Skeletal muscle satellite cell (primary cell): ENCODE measurements around the gene ADCY7.

Experiments used
- H3K27me3 ChIP-seq: 2 replicates; pipeline ENCODE4 v1.7.0; 2013; ENCODE audit warnings: low read length; ENCODE audit not compliant: control insufficient read depth, insufficient read depth
- H3K36me3 ChIP-seq: 2 replicates; pipeline ENCODE4 v1.7.0; 2013; ENCODE audit warnings: mild to moderate bottlenecking, control low read depth, low read length; ENCODE audit not compliant: insufficient read depth
- H3K4me1 ChIP-seq: 2 replicates; pipeline ENCODE4 v1.7.0; 2013; ENCODE audit warnings: low read length; ENCODE audit not compliant: control insufficient read depth, insufficient read depth
- H3K4me2 ChIP-seq: 2 replicates; pipeline ENCODE4 v1.7.0; 2013; ENCODE audit warnings: mild to moderate bottlenecking, low read length
- H3K4me3 ChIP-seq: 2 replicates; pipeline ENCODE4 v1.7.0; 2013; ENCODE audit warnings: low read length
- H3K9ac ChIP-seq: 2 replicates; pipeline ENCODE4 v1.7.0; 2013; ENCODE audit warnings: mild to moderate bottlenecking, low read depth, low read length, moderate library complexity
- H3K9me3 ChIP-seq: replicated peaks from 2 replicates; pipeline ENCODE4 v1.7.0; 2013; ENCODE audit warnings: mild to moderate bottlenecking, control low read depth, low read length

ADCY7 gene

GRCh38 chr16:50261707-50262235 lies 4.6 kb upstream of the ADCY7 start:
- Histone ChIP-seq H3K9ac (peak overlapping the region; percentile 34), H3K36me3 (no peaks in the 10 kb centered on the region), H3K4me1 (peaks cover 78% of the 10 kb centered on the region), H3K9me3 (no peaks in the 10 kb centered on the region), H3K27me3 (no peaks in the 10 kb centered on the region), H3K4me2 (no peak overlapping the region), H3K4me3 (no peak overlapping the region)

DNA sequence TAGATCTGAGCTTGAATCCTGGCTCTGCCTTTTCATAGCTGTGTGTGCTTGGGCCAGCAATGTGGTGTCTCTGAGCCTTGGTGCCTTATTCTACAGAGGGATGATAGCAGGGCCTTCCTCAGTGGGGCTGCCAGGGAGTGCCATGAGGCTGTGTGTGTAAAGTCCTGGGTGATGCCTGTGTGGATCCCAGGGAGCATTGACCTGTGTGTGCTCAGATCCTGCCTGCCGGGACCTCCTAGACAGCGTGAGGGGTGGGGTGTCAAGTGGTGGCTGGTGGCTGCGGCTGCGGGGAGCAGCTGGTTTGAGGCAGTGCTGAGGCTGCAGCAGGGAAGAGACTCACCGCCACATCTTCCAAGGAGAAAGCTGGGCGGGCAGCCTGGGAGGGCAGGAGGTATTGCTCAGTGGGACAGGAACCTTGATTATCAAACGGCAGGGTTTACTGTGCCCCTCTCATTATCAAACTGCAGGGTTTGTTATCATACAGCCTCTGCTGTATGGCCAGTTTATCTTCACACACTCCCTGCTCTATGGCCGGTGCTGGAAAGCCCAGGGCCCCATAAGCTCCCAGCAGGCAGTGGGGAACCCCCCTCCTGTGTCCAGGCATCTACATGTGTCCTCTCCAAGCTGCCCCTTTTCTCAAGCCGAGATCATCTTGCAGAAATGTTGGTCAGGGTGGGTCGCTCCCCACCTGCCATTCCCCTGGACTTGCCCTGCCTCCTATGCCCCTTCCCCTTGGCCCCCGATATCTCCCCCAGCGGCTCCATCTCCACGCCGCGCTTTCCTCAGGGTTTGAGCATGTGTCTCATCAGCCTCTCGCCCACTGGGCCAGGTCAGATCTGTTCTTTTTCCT lies 3.1 kb upstream of the ADCY7 start:
- Histone ChIP-seq H3K27me3 (no peaks in the 10 kb centered on the region), H3K4me3 (no peak overlapping the region), H3K36me3 (no peaks in the 10 kb centered on the region), H3K9ac (peak overlapping the region; percentile 8), H3K9me3 (no peaks in the 10 kb centered on the region), H3K4me2 (no peak overlapping the region), H3K4me1 (peaks cover 90% of the 10 kb centered on the region)

- Histone ChIP-seq H3K9ac (no peak overlapping the region), H3K4me2 (no peak overlapping the region), H3K9me3 (no peaks in the 10 kb centered on the region), H3K4me3 (no peak overlapping the region), H3K4me1 (peaks cover 84% of the 10 kb centered on the region), H3K36me3 (no peaks in the 10 kb centered on the region), H3K27me3 (no peaks in the 10 kb centered on the region)
These were observed 2.1 kb upstream of the ADCY7 start for GRCh38 chr16:50263940-50264929.

DNA sequence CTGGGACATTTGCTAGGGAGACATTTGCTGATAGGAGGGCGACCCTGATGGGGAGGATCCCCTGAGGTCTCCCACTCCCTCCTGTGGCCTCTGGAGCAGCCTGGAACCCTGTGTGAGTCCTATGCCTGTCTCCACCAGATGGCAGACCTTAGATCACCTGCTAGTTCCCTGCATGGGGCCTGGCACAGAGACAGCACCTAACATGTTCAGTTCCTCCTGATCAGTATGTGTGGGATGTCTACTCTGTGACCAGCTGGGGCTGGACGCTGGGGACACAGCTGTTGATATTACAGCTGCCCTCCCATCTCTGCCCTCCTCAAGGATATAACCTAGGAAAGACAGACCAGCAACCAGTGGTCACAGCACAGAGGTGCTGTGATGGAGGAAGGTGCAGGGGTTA lies 1.1 kb upstream of the ADCY7 start:
- Histone ChIP-seq H3K4me3 (no peak overlapping the region), H3K4me2 (no peak overlapping the region), H3K9me3 (no peaks in the 10 kb centered on the region), H3K9ac (peak overlapping the region; percentile 88), H3K36me3 (peaks cover 2% of the 10 kb centered on the region), H3K27me3 (no peaks in the 10 kb centered on the region), H3K4me1 (peaks cover 74% of the 10 kb centered on the region)

DNA sequence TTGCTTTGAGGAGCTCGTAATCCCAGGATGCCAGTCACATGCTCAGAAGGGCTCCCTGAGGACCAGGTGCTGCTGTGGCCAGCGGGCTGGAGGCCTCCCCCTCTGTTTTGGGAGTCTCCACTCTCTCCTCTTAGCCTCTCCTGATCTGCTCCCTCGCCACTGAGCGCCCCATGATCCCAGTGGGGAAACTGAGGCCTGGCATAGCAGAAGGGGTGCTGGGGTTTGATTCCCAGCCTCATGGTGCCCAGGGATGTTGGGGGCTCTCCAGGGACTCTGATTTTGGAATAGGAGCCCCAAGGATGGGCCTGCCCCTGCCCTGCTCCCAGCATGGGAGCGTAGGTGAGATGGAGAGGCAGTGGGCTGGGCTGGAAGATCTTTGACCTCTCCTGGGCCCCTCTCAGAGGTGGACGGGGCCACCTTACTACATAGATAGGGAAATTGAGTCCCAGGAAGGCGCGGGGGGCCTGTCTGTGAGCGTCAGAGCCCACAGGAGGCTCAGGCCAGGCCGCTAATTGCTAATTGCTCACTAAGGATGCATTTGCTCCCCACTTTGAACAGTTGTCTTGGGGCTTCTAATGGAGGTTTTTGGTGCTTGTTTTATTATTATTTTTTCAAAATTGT lies 525 bp upstream of the ADCY7 start:
- H3K27me3 ChIP-seq, result no peaks in the 10 kb centered on the region
- no peaks in the 10 kb centered on the region for H3K9me3 ChIP-seq
- peaks cover 74% of the 10 kb centered on the region for H3K4me1 ChIP-seq
- peak overlapping the region; percentile 73 for H3K4me3 ChIP-seq
- H3K4me2 ChIP-seq, result peak overlapping the region; percentile 92
- peaks cover 8% of the 10 kb centered on the region for H3K36me3 ChIP-seq
- H3K9ac ChIP-seq, result peak overlapping the region; percentile 88

- Histone ChIP-seq H3K9ac (peak overlapping the region; percentile 88), H3K4me1 (peaks cover 68% of the 10 kb centered on the region), H3K4me3 (peak overlapping the region; percentile 73)
These were observed 840 bp downstream of the ADCY7 start for GRCh38 chr16:50267151-50267631.

DNA sequence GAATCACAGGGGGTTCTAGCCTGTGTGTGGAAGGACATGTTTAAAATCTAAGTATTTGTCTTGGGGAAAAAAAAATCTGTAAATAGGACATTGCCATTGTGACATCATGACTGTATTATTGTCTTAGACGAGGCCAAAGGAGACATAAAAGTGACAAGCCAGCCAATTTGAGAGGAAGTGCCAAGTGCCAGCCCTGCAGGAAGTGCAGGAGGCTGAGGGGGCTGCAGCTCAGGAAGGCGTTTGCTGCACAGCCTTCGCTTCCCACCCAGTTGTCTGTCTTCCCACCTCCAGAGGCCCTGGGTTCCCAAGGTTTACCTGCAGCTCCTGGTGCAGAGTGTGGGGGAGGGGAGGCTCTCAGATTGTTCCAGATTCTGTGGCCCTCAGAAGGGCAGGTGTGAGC lies 1.3 kb downstream of the ADCY7 start:
- H3K9me3 ChIP-seq, result no peaks in the 10 kb centered on the region
- no peaks in the 10 kb centered on the region for H3K27me3 ChIP-seq
- H3K4me1 ChIP-seq, result peaks cover 71% of the 10 kb centered on the region
- peak overlapping the region; percentile 92 for H3K4me2 ChIP-seq
- H3K9ac ChIP-seq, result peak overlapping the region; percentile 88
- H3K36me3 ChIP-seq, result peaks cover 23% of the 10 kb centered on the region
- peak overlapping the region; percentile 73 for H3K4me3 ChIP-seq

More at GRCh38 chr16:50267151-50267631, 840 bp downstream of the ADCY7 start:
- no peaks in the 10 kb centered on the region for H3K27me3 ChIP-seq
- H3K36me3 ChIP-seq, result peaks cover 21% of the 10 kb centered on the region
- H3K4me2 ChIP-seq, result peak overlapping the region; percentile 92
- no peaks in the 10 kb centered on the region for H3K9me3 ChIP-seq

GRCh38 chr16:50268352-50268751 lies 2.0 kb downstream of the ADCY7 start:
- H3K27me3 ChIP-seq, result no peaks in the 10 kb centered on the region
- no peaks in the 10 kb centered on the region for H3K9me3 ChIP-seq
- H3K4me3 ChIP-seq, result no peak overlapping the region
- peak overlapping the region; percentile 92 for H3K4me2 ChIP-seq
- H3K9ac ChIP-seq, result no peak overlapping the region
- H3K36me3 ChIP-seq, result peaks cover 23% of the 10 kb centered on the region
- peaks cover 64% of the 10 kb centered on the region for H3K4me1 ChIP-seq

DNA sequence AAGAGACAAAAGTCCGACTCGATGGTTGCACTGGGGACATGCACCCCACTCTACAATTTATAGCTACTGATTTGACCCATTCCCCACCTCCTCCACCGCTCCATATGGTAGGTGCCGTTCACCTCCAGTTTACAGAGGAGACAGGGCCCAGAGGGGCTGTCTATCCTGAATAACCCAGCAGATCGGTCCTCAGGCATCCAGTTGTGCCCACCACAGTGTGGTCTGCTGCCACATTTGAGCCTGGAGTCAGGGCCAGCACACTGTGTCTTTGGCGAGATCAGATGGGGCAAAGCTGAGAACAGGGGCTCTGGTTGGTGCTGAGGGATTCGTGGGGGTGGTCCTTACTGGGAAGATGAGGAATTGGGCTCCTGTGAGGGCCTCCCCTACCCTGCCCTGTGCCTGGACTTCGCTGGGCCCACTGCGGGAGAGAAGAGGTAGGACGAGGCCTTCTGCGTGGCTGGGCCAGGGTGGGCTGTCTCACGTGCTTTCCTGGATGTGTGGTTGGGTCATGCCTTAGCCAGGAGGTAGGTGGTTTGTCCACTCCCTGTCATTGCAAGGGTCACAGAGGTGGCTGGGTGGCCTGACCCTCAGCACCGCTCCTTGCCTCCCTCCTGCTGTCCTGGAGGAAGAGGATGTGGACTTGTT lies 2.8 kb downstream of the ADCY7 start:
- peaks cover 23% of the 10 kb centered on the region for H3K36me3 ChIP-seq
- H3K27me3 ChIP-seq, result no peaks in the 10 kb centered on the region
- H3K4me3 ChIP-seq, result no peak overlapping the region
- H3K4me2 ChIP-seq, result no peak overlapping the region
- no peaks in the 10 kb centered on the region for H3K9me3 ChIP-seq
- H3K9ac ChIP-seq, result no peak overlapping the region
- H3K4me1 ChIP-seq, result peaks cover 56% of the 10 kb centered on the region

- Histone ChIP-seq H3K27me3 (no peaks in the 10 kb centered on the region), H3K9ac (no peak overlapping the region), H3K4me3 (no peak overlapping the region), H3K4me1 (peaks cover 50% of the 10 kb centered on the region), H3K9me3 (no peaks in the 10 kb centered on the region), H3K4me2 (no peak overlapping the region), H3K36me3 (peaks cover 23% of the 10 kb centered on the region)
These were observed 3.6 kb downstream of the ADCY7 start for GRCh38 chr16:50269769-50270509.
